ENCODE results near the gene ARF6.
A peak's percentile ranks its signal among the peaks of the same experiment; 100 is the strongest.

Gene ARF6

DNA sequence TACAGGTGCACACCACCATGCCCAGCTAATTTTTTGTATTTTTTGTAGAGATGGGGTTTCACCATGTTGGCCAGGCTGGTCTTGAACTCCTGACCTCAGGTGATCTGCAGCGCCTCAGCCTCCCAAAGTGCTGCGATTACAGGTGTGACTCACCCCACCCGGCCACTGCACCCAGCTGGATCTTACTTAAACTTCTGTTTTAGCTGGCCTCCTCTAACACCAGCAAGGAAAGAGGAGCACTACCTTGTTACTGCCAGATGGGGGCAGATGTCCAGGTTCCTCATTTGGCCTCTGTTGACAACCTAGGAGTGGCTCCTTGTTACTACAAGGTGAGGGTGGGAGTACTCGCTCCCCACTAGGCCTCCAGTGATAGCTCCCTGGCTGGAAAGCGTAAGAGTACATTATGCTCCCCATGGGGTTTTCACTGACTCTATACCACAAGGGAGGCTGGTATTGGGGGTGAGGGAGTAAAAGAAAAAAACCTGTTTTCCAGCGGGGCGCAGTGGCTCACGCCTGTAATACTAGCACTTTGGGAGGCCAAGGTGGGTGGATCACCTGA is 13.2 kb upstream of the ARF6 start:
- Histone ChIP-seq H4K20me1 (ENCODE audit: insufficient read depth, low read length) (no peaks in the 10 kb centered on the region), H3K36me3 (ENCODE audit: insufficient read depth, low read length) (no peaks in the 10 kb centered on the region), H3K27ac (ENCODE audit: low read length) (no peak overlapping the region), H3K4me1 (ENCODE audit: insufficient read depth, low read length) (no peaks in the 10 kb centered on the region), H3K27me3 (ENCODE audit: insufficient read depth, low read length, poor library complexity) (no peaks in the 10 kb centered on the region), H3K79me2 (ENCODE audit: insufficient read depth, low read length) (no peaks in the 10 kb centered on the region), H3K4me2 (ENCODE audit: insufficient read depth, low read length) (no peak overlapping the region), H2AFZ (ENCODE audit: low read depth, low read length) (peak overlapping the region; percentile 38; the same call in 1 of the 2 replicates), H3K9ac (ENCODE audit: low read depth, low read length) (no peak overlapping the region), H3K9me3 (ENCODE audit: insufficient read depth, low read length, severe bottlenecking) (no peaks in the 10 kb centered on the region), H3K4me3 (ENCODE audit: low read depth in 1 of 2, low read length in 2 of 2) (no peak overlapping the region)
- DNase-seq (peak; percentile 64), ATAC-seq (ENCODE audit: insufficient read depth, low read depth) (peak; percentile 96)
- TF ChIP-seq EZH2 (IDR thresholded peaks at IDR 0.05; ENCODE audit: borderline replicate concordance, low read depth, low read length, severe bottlenecking): no peak
- peak; percentile 82 for TF ChIP-seq CTCF (IDR thresholded peaks at IDR 0.05; ENCODE audit: borderline replicate concordance, extremely low read depth, low read length, poor library complexity, severe bottlenecking)

- Histone ChIP-seq H3K9ac (ENCODE audit: low read depth, low read length) (no peak overlapping the region), H2AFZ (ENCODE audit: low read depth, low read length) (peak overlapping the region; percentile 28; the same call in 1 of the 2 replicates), H3K36me3 (ENCODE audit: insufficient read depth, low read length) (no peaks in the 10 kb centered on the region), H3K27ac (ENCODE audit: low read length) (no peak overlapping the region), H3K79me2 (ENCODE audit: insufficient read depth, low read length) (no peaks in the 10 kb centered on the region), H3K27me3 (ENCODE audit: insufficient read depth, low read length, poor library complexity) (no peaks in the 10 kb centered on the region), H3K4me3 (ENCODE audit: low read depth in 1 of 2, low read length in 2 of 2) (no peak overlapping the region), H3K9me3 (ENCODE audit: insufficient read depth, low read length, severe bottlenecking) (no peaks in the 10 kb centered on the region), H3K4me1 (ENCODE audit: insufficient read depth, low read length) (no peaks in the 10 kb centered on the region), H4K20me1 (ENCODE audit: insufficient read depth, low read length) (no peaks in the 10 kb centered on the region), H3K4me2 (ENCODE audit: insufficient read depth, low read length) (no peak overlapping the region)
- TF ChIP-seq EZH2 (IDR thresholded peaks at IDR 0.05; ENCODE audit: borderline replicate concordance, low read depth, low read length, severe bottlenecking): no peak
- TF ChIP-seq CTCF (IDR thresholded peaks at IDR 0.05; ENCODE audit: borderline replicate concordance, extremely low read depth, low read length, poor library complexity, severe bottlenecking): no peak
- ATAC-seq (ENCODE audit: insufficient read depth, low read depth): no peak
- DNase-seq: no peak
Measured at GRCh38 chr14:49880267-49881064, 12.4 kb upstream of the ARF6 start.

GRCh38 chr14:49881350-49882001 is 11.4 kb upstream of the ARF6 start:
- DNase-seq (no peak), ATAC-seq (ENCODE audit: insufficient read depth, low read depth) (no peak)
- no peak overlapping the region for H3K27ac ChIP-seq (ENCODE audit: low read length)
- no peaks in the 10 kb centered on the region for H4K20me1 ChIP-seq (ENCODE audit: insufficient read depth, low read length)
- H3K27me3 ChIP-seq (ENCODE audit: insufficient read depth, low read length, poor library complexity): no peaks in the 10 kb centered on the region
- H2AFZ ChIP-seq (ENCODE audit: low read depth, low read length): no peak overlapping the region
- H3K4me1 ChIP-seq (ENCODE audit: insufficient read depth, low read length): no peaks in the 10 kb centered on the region
- no peaks in the 10 kb centered on the region for H3K79me2 ChIP-seq (ENCODE audit: insufficient read depth, low read length)
- no peak overlapping the region for H3K4me2 ChIP-seq (ENCODE audit: insufficient read depth, low read length)
- no peak for TF ChIP-seq CTCF (IDR thresholded peaks at IDR 0.05; ENCODE audit: borderline replicate concordance, extremely low read depth, low read length, poor library complexity, severe bottlenecking)
- TF ChIP-seq EZH2 (IDR thresholded peaks at IDR 0.05; ENCODE audit: borderline replicate concordance, low read depth, low read length, severe bottlenecking): no peak
- no peaks in the 10 kb centered on the region for H3K9me3 ChIP-seq (ENCODE audit: insufficient read depth, low read length, severe bottlenecking)
- no peak overlapping the region for H3K4me3 ChIP-seq (ENCODE audit: low read depth in 1 of 2, low read length in 2 of 2)
- H3K9ac ChIP-seq (ENCODE audit: low read depth, low read length): no peak overlapping the region
- H3K36me3 ChIP-seq (ENCODE audit: insufficient read depth, low read length): no peaks in the 10 kb centered on the region
